H1 (cell line): ENCODE results near the gene LTB4R. TPM values are rescaled to one million over a fixed set of nuclear protein-coding genes. Genes with fewer than 3 reads are reported as not detected.
A peak's percentile ranks its signal among the peaks of the same experiment; 100 is the strongest.

Experiments used
- CTCF ChIA-PET: fragments of 300-600 bp; sonication (Branson Sonifier 250); formaldehyde crosslinking; loops from one replicate; lab custom pipeline; 2021; ENCODE audit not compliant: partially characterized antibody; lab: Charles Lee
- POLR2A ChIA-PET: fragments of 300-600 bp; sonication (Branson Sonifier 250); formaldehyde crosslinking; loops from one replicate; lab custom pipeline; 2021; ENCODE audit warnings: inconsistent platforms; ENCODE audit not compliant: partially characterized antibody; lab: Charles Lee
- DNase-seq, 2 experiments: peaks; one replicate each; pipeline versions ENCODE4 v3.0.0 to v3.0.0-alpha.2; 2010 to 2022; ENCODE audit warnings: low spot score in 2 of 2, low read depth in 1 of 2, mixed read lengths in 1 of 2
- FAIRE-seq: peaks from 2 replicates; lab custom pipeline; 2011; peaks lifted over from hg19 to GRCh38; lab: Jason Lieb, UNC
- H2AFZ ChIP-seq: 2 replicates; pipeline ENCODE4 v1.8.1; 2012; ENCODE audit warnings: low read length, inconsistent platforms
- H2AK5ac ChIP-seq: 2 replicates; pipeline ENCODE4 v1.6.1; 2013; ENCODE audit warnings: low read depth, low read length
- H2BK120ac ChIP-seq: replicated peaks from 2 replicates; pipeline ENCODE3; 2013; ENCODE audit warnings: low read depth, low read length, inconsistent platforms
- H2BK12ac ChIP-seq: 2 replicates; pipeline ENCODE4 v1.6.1; 2013; ENCODE audit warnings: low read depth, low read length
- H2BK15ac ChIP-seq: 2 replicates; pipeline ENCODE4 v1.6.1; 2013; ENCODE audit warnings: low read length
- H2BK20ac ChIP-seq: 2 replicates; pipeline ENCODE4 v1.6.1; 2013; ENCODE audit warnings: low read length
- H2BK5ac ChIP-seq: 2 replicates; pipeline ENCODE4 v1.6.1; 2013; ENCODE audit warnings: low read depth, low read length
- H3K14ac ChIP-seq: 2 replicates; pipeline ENCODE4 v1.6.1; 2013; ENCODE audit warnings: inconsistent platforms; ENCODE audit not compliant: insufficient read length
- H3K18ac ChIP-seq: 2 replicates; pipeline ENCODE4 v1.6.1; 2013; ENCODE audit warnings: low read length; ENCODE audit errors: extremely low read depth
- H3K23ac ChIP-seq: 2 replicates; pipeline ENCODE4 v1.6.1; 2013; ENCODE audit warnings: inconsistent platforms; ENCODE audit not compliant: insufficient read length
- H3K23me2 ChIP-seq: 2 replicates; pipeline ENCODE4 v1.6.1; 2013; ENCODE audit warnings: low read depth, low read length
- H3K27ac ChIP-seq: 2 replicates; pipeline ENCODE4 v1.6.1; 2011; ENCODE audit warnings: low read depth, low read length, inconsistent platforms
- H3K27me3 ChIP-seq, 4 experiments: replicated peaks in 1 of 4; 1 replicate in 1 of 4; 2 replicates in 3 of 4; pipeline versions ENCODE4 v1.6.1 to v1.8.1; 2011 to 2013; ENCODE audit warnings: low read length in 3 of 4, mild to moderate bottlenecking in 3 of 4, inconsistent platforms in 2 of 4, mixed read lengths in 2 of 4, moderate library complexity in 1 of 4; ENCODE audit not compliant: control insufficient read depth in 3 of 4, insufficient read depth in 3 of 4; ENCODE audit errors: extremely low read depth in 1 of 4
- H3K36me3 ChIP-seq, 4 experiments: 2 replicates each; pipeline versions ENCODE4 v1.6.1 to v1.8.1; 2011 to 2013; ENCODE audit warnings: mild to moderate bottlenecking in 4 of 4, low read length in 3 of 4, moderate library complexity in 2 of 4, control low read depth in 1 of 4, inconsistent platforms in 1 of 4; ENCODE audit not compliant: insufficient read depth in 4 of 4, control insufficient read depth in 2 of 4
- H3K4ac ChIP-seq: replicated peaks from 2 replicates; pipeline ENCODE3; 2013; ENCODE audit warnings: low read length, low read depth, mixed read lengths, inconsistent platforms; ENCODE audit not compliant: insufficient read length
- H3K4me1 ChIP-seq, 4 experiments: replicated peaks in 1 of 4; 1 replicate in 1 of 4; 2 replicates in 3 of 4; pipeline versions ENCODE4 v1.6.1 to v1.8.1; 2011 to 2013; ENCODE audit warnings: low read length in 3 of 4, inconsistent platforms in 2 of 4, mixed read lengths in 1 of 4; ENCODE audit not compliant: insufficient read depth in 4 of 4, control insufficient read depth in 3 of 4
- H3K4me2 ChIP-seq, 2 experiments: 2 replicates each; pipeline versions ENCODE4 v1.6.1 to v1.8.1; 2011 to 2013; ENCODE audit warnings: low read depth in 2 of 2, low read length in 2 of 2, control low read depth in 1 of 2, inconsistent platforms in 1 of 2, mild to moderate bottlenecking in 1 of 2; ENCODE audit not compliant: insufficient read depth in 1 of 2
- H3K4me3 ChIP-seq, 4 experiments: fragments of 200-600, 300-600 bp in 1 of 4; sonication (generic), shearing (Covaris generic), sonication (Bioruptor Twin) in 1 of 4; 2 replicates each; pipeline versions ENCODE4 v1.5.1 to v1.8.1; 2011 to 2016; ENCODE audit warnings: low read length in 4 of 4, low read depth in 3 of 4, control low read depth in 2 of 4, inconsistent platforms in 2 of 4, mild to moderate bottlenecking in 2 of 4, mixed read lengths in 1 of 4, moderate library complexity in 1 of 4; ENCODE audit not compliant: insufficient read depth in 2 of 4; ENCODE audit errors: extremely low read depth in 1 of 4
- H3K56ac ChIP-seq: replicated peaks from 2 replicates; pipeline ENCODE3; 2013; ENCODE audit warnings: low read depth, mild to moderate bottlenecking, mixed read lengths, low read length, inconsistent platforms; ENCODE audit not compliant: insufficient read length
- H3K79me1 ChIP-seq: 2 replicates; pipeline ENCODE4 v1.6.1; 2013; ENCODE audit warnings: low read depth, low read length, control low read depth
- H3K79me2 ChIP-seq, 2 experiments: 2 replicates each; pipeline versions ENCODE4 v1.6.1 to v1.8.1; 2012 to 2013; ENCODE audit warnings: low read length in 2 of 2, mild to moderate bottlenecking in 2 of 2, inconsistent platforms in 1 of 2; ENCODE audit not compliant: insufficient read depth in 2 of 2, control insufficient read depth in 1 of 2
- H3K9ac ChIP-seq, 4 experiments: replicated peaks in 1 of 4; 1 replicate in 1 of 4; 2 replicates in 3 of 4; pipeline versions ENCODE4 v1.6.1 to v1.8.1; 2011 to 2013; ENCODE audit warnings: low read depth in 3 of 4, low read length in 3 of 4, control low read depth in 2 of 4, mild to moderate bottlenecking in 2 of 4, moderate library complexity in 2 of 4, inconsistent platforms in 1 of 4; ENCODE audit errors: extremely low read depth in 1 of 4
- H3K9me3 ChIP-seq, 2 experiments: 2 replicates each; pipeline versions ENCODE4 v1.6.1 to v1.8.1; 2012 to 2013; ENCODE audit warnings: mild to moderate bottlenecking in 2 of 2, moderate library complexity in 2 of 2, control low read depth in 1 of 2, inconsistent platforms in 1 of 2, low read depth in 1 of 2, low read length in 1 of 2, mixed read lengths in 1 of 2; ENCODE audit not compliant: insufficient read depth in 2 of 2
- H4K20me1 ChIP-seq, 2 experiments: replicated peaks in 1 of 2; 2 replicates each; pipeline versions ENCODE3 to v1.8.1; 2011 to 2013; ENCODE audit warnings: inconsistent platforms in 2 of 2, low read length in 2 of 2, mild to moderate bottlenecking in 1 of 2; ENCODE audit not compliant: insufficient read depth in 2 of 2, control insufficient read depth in 1 of 2
- H4K5ac ChIP-seq: 2 replicates; pipeline ENCODE4 v1.6.1; 2013; ENCODE audit warnings: low read length, low read depth, mixed read lengths, inconsistent platforms; ENCODE audit not compliant: insufficient read length
- H4K8ac ChIP-seq: 2 replicates; pipeline ENCODE4 v1.8.0; 2013; ENCODE audit warnings: mild to moderate bottlenecking, moderate library complexity, low read length, inconsistent platforms; ENCODE audit not compliant: insufficient read depth; ENCODE audit errors: extremely low read depth
- H4K91ac ChIP-seq: replicated peaks from 2 replicates; pipeline ENCODE3; 2013; ENCODE audit warnings: low read length, mixed read lengths, inconsistent platforms; ENCODE audit not compliant: insufficient read length
- BACH1 ChIP-seq: IDR thresholded peaks from 2 replicates; pipeline ENCODE4 v1.6.1; 2012; ENCODE audit warnings: low read length, improper control_type of control experiment
- BCL11A ChIP-seq, 2 experiments: IDR thresholded peaks; one replicate each; pipeline ENCODE4 v1.6.1; 2011; ENCODE audit warnings: low read depth in 2 of 2, low read length in 2 of 2, mild to moderate bottlenecking in 2 of 2
- CREB1 ChIP-seq: IDR thresholded peaks from 2 replicates; pipeline ENCODE4 v1.6.1; 2012; ENCODE audit warnings: inconsistent platforms
- CTBP2 ChIP-seq: IDR thresholded peaks from 2 replicates; pipeline ENCODE4 v1.7.0; 2011; ENCODE audit warnings: borderline replicate concordance, mild to moderate bottlenecking, moderate library complexity, mixed read lengths, low read length; ENCODE audit not compliant: insufficient read depth, insufficient read length
- EP300 ChIP-seq, 2 experiments: IDR thresholded peaks; 1 replicate in 1 of 2; 2 replicates in 1 of 2; pipeline ENCODE4 v1.6.1; 2011 to 2012; ENCODE audit warnings: low read depth in 2 of 2, low read length in 2 of 2, mild to moderate bottlenecking in 2 of 2, borderline replicate concordance in 1 of 2, inconsistent platforms in 1 of 2, moderate library complexity in 1 of 2
- EZH2 ChIP-seq: fragments of 200-600 bp; sonication (generic); IDR thresholded peaks from 2 replicates; pipeline ENCODE4 v1.7.1; 2012; ENCODE audit warnings: low read depth, mild to moderate bottlenecking, moderate library complexity, low read length, inconsistent platforms; ENCODE audit not compliant: severe bottlenecking
- JUND ChIP-seq: IDR thresholded peaks from 2 replicates; pipeline ENCODE4 v1.6.1; 2011; ENCODE audit warnings: mild to moderate bottlenecking, improper control_type of control experiment, low read length
- NANOG ChIP-seq: IDR thresholded peaks from 2 replicates; pipeline ENCODE4 v1.6.1; 2011; ENCODE audit warnings: low read length, low read depth, mild to moderate bottlenecking, inconsistent platforms; ENCODE audit not compliant: insufficient read depth, poor library complexity, severe bottlenecking
- POLR2AphosphoS5 ChIP-seq: IDR thresholded peaks from 2 replicates; pipeline ENCODE4 v1.6.1; 2011; ENCODE audit warnings: low read depth, low read length
- SIRT6 ChIP-seq: IDR thresholded peaks from one replicate; pipeline ENCODE4 v1.7.1; 2012; ENCODE audit warnings: low read length, inconsistent platforms
- TBP ChIP-seq: IDR thresholded peaks from 2 replicates; pipeline ENCODE4 v1.6.1; 2011; ENCODE audit warnings: low read depth, low read length, improper control_type of control experiment
- YY1 ChIP-seq: IDR thresholded peaks from 2 replicates; pipeline ENCODE4 v1.6.1; 2011; ENCODE audit warnings: low read depth, mild to moderate bottlenecking, low read length
- WGBS, 2 experiments: shearing (Covaris generic) in 1 of 2; methylation state at CpG; one replicate each; pipeline versions ENCODE4 v1.1.6 to v1.1.7; 2013 to 2015; ENCODE audit warnings: low lambda C conversion rate in 2 of 2, mixed read lengths in 2 of 2, inconsistent platforms in 1 of 2, low coverage in 1 of 2, missing lambda C conversion rate in 1 of 2; ENCODE audit not compliant: insufficient replicate concordance in 2 of 2, insufficient coverage in 1 of 2, insufficient read length in 1 of 2; ENCODE audit errors: extremely low coverage in 1 of 2, missing lambda C conversion rate in 1 of 2; 5-methylcytosine and 5-hydroxymethylcytosine counted together
- polyA plus RNA-seq, 7 experiments: library from polyadenylated mRNA; depleted of rRNA in 3 of 7; stranded (reverse) in 5 of 7; unstranded in 2 of 7; fragments of >200 nt in 5 of 7; fragments of 200-250 nt in 2 of 7; gene quantifications; 1 replicate in 5 of 7; 2 replicates in 1 of 7; 4 replicates in 1 of 7; pipeline versions ENCODE4 v1.2.1 to v1.2.3, GENCODE V29; 2011 to 2013; ENCODE audit warnings: missing spikeins in 2 of 7, mixed read lengths in 2 of 7
- total RNA-seq: library from RNA; stranded (reverse); fragmentation: NEBNext Ultra II Directional; extraction: Animal tissue kit (Norgen Biotek cat#: 25700); gene quantifications from 2 replicates; pipeline ENCODE4 v1.2.1, GENCODE V29; 2021
- TF ChIP-seq, protein P1 (sequence below): IDR thresholded peaks from 2 replicates; pipeline ENCODE4 v1.6.1; 2012; ENCODE audit warnings: inconsistent platforms

Gene LTB4R
- total and polyA plus RNA-seq, 2 of the 8 experiments (the other 6 are each of a cell fraction or from before 2014, with no cell fraction given) = 4.1 to 6.7 TPM

DNA sequence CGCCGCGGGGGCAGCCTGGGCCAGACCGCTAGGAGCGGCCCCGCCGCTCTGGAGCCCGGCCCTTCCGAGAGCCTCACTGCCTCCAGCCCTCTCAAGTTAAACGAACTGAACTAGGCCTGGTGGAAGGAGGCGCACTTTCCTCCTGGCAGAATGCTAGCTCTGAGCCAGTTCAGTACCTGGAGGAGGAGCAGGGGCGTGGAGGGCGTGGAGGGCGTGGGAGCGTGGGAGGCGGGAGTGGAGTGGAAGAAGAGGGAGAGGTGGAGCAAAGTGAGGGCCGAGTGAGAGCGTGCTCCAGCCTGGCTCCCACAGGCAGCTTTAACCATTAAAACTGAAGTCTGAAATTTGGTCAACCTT, 5.3 kb downstream of the LTB4R start:
- Histone ChIP-seq H3K14ac (no peak overlapping the region), H3K4me1 (no peaks in the 10 kb centered on the region; a peak in 2 of 7 replicates), H3K18ac (no peak overlapping the region), H2AFZ (no peak overlapping the region), H4K8ac (peak overlapping the region; percentile 86), H4K5ac (no peak overlapping the region), H4K91ac (no peak overlapping the region), H3K79me1 (no peaks in the 10 kb centered on the region), H2AK5ac (no peak overlapping the region), H3K27ac (no peak overlapping the region), H4K20me1 (peaks cover 0 to 2% of the 10 kb centered on the region in 2 experiments), H3K23me2 (no peaks in the 10 kb centered on the region), H3K56ac (no peak overlapping the region), H2BK20ac (no peak overlapping the region), H3K9ac (no peak overlapping the region; a peak in 1 of 7 replicates), H2BK12ac (peak overlapping the region; percentile 56; the same call in 1 of the 2 replicates), H2BK15ac (no peak overlapping the region), H2BK120ac (no peak overlapping the region), H3K36me3 (no peaks in the 10 kb centered on the region), H3K4me3 (no peak overlapping the region), H2BK5ac (no peak overlapping the region), H3K23ac (no peak overlapping the region), H3K4ac (no peak overlapping the region), H3K9me3 (no peaks in the 10 kb centered on the region; a peak in 1 of 4 replicates), H3K27me3 (peaks cover 0 to 42% (median 31%) of the 10 kb centered on the region in 4 experiments; a peak in 6 of 7 replicates), H3K79me2 (no peaks in the 10 kb centered on the region), H3K4me2 (peak overlapping the region in 1 of 2 experiments; percentile 17; a peak in 1 of 4 replicates)
- no peak for DNase-seq
- ChIA-PET POLR2A (interaction anchor here (1.3 to 1.9 kb wide), 5 partner anchors 11 to 115 kb away, joined by 3 to 5 read pairs (median 3); partner anchors contain the start of genes DHRS1 and NOP9), CTCF (interaction anchor here (1.2 to 27.8 kb wide), 7 partner anchors 9 to 111 kb away, joined by 3 to 664 read pairs (median 8); partner anchors contain the start of genes ADCY4, CBLN3, CIDEB and KHNYN)
- 85% methylated on average over 9 of the region's 18 CpGs; no CpG with 5 or more reads in 1 of the 2 experiments for WGBS, 2 experiments
- no peak for FAIRE-seq
- TF ChIP-seq SIRT6 (no peak), EP300 (IDR thresholded peaks at IDR 0.05; ENCODE audit: borderline replicate concordance in 1 of 2, low read depth in 2 of 2, low read length in 2 of 2) (no peak), YY1 (no peak), BACH1 (no peak), POLR2AphosphoS5 (no peak), BCL11A (IDR thresholded peaks at IDR 0.05; ENCODE audit: low read depth in 2 of 2, low read length in 2 of 2) (no peak), CTBP2 (no peak), JUND (no peak), CREB1 (no peak), EZH2 (no peak), TBP (no peak), NANOG (no peak)
- TF ChIP-seq, protein P1, sequence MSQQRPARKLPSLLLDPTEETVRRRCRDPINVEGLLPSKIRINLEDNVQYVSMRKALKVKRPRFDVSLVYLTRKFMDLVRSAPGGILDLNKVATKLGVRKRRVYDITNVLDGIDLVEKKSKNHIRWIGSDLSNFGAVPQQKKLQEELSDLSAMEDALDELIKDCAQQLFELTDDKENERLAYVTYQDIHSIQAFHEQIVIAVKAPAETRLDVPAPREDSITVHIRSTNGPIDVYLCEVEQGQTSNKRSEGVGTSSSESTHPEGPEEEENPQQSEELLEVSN = no peak
